Stimulated activated CD8-positive, alpha-beta memory T cell treated with anti-CD3 and anti-CD28 coated beads, Interleukin-12 subunit alpha, Interleukin-12 subunit beta, amount 100 ng/mL, for 24 hours (primary cell): Measurements from ENCODE around the gene SIN3B.
"Not testable (repeated sequence)": the region's sequence is repeated elsewhere in the genome, so short reads cannot be mapped to it uniquely, and the experiment has no call there.

Experiments used
- DNase-seq: peaks from one replicate; pipeline ENCODE4 v3.0.0-alpha.2; 2020; ENCODE audit errors: extremely low read depth

The SIN3B gene

GRCh38 chr19:16868423-16869130, 39.4 kb downstream of the SIN3B start:
- DNase-seq = no peak

GRCh38 chr19:16869331-16869972, 40.3 kb downstream of the SIN3B start:
- DNase-seq = no peak

GRCh38 chr19:16871871-16872270, 42.7 kb downstream of the SIN3B start:
- DNase-seq = no peak

- DNase-seq = no peak
These were observed 43.5 kb downstream of the SIN3B start for GRCh38 chr19:16872728-16873127.

GRCh38 chr19:16873594-16873993, 44.4 kb downstream of the SIN3B start:
- no peak for DNase-seq

GRCh38 chr19:16874250-16874977, 45.2 kb downstream of the SIN3B start:
- DNase-seq = no peak

- not testable (repeated sequence) for DNase-seq
These were observed 45.7 kb downstream of the SIN3B start for GRCh38 chr19:16874978-16875299.

- DNase-seq = no peak
These were observed 46.7 kb downstream of the SIN3B start for GRCh38 chr19:16875584-16876555.

GRCh38 chr19:16876904-16877361, 47.7 kb downstream of the SIN3B start:
- DNase-seq = no peak

GRCh38 chr19:16877581-16877980, 48.4 kb downstream of the SIN3B start:
- DNase-seq = no peak

GRCh38 chr19:16878181-16878965, 49.2 kb downstream of the SIN3B start:
- DNase-seq = no peak

GRCh38 chr19:16880884-16881554, 51.8 kb downstream of the SIN3B start:
- no peak for DNase-seq

GRCh38 chr19:16882146-16882545, 52.9 kb downstream of the SIN3B start:
- DNase-seq = no peak

GRCh38 chr19:16883522-16883921, 54.3 kb downstream of the SIN3B start:
- DNase-seq = no peak

GRCh38 chr19:16885166-16885565, 56.0 kb downstream of the SIN3B start:
- DNase-seq = no peak

GRCh38 chr19:16886305-16886880, 57.2 kb downstream of the SIN3B start:
- DNase-seq = no peak

GRCh38 chr19:16887353-16888265, 58.4 kb downstream of the SIN3B start:
- DNase-seq = no peak

- no peak for DNase-seq
These were observed 59.6 kb downstream of the SIN3B start, which contains the start of gene F2RL3 for GRCh38 chr19:16888629-16889365. Gene F2RL3, plus strand, starts transcription at chr19:16888999. Its CDS starts 191 bp downstream, at chr19:16889190.
